Fibroblast of lung (primary cell): ENCODE measurements around the gene LMO7. TPM values are rescaled to one million over a fixed set of nuclear protein-coding genes. Genes with fewer than 3 reads are reported as not detected.
A peak's percentile ranks its signal among the peaks of the same experiment; 100 is the strongest.

Experiments
- DNase-seq, 2 donors: peaks; one replicate each; pipeline versions ENCODE4 v3.0.0 to v3.0.0-alpha.2; 2010; ENCODE audit warnings: low read depth in 2 of 2
- H2AFZ ChIP-seq: 2 replicates; pipeline ENCODE4 v1.5.1; 2012; ENCODE audit warnings: low read length, control low read depth, inconsistent platforms
- H3K27ac ChIP-seq: 2 replicates; pipeline ENCODE4 v1.5.1; 2011; ENCODE audit warnings: low read length, control low read depth; ENCODE audit not compliant: insufficient read depth
- H3K27me3 ChIP-seq: 2 replicates; pipeline ENCODE4 v1.5.1; 2011; ENCODE audit warnings: mild to moderate bottlenecking, low read length; ENCODE audit not compliant: control insufficient read depth, insufficient read depth
- H3K36me3 ChIP-seq: 2 replicates; pipeline ENCODE4 v1.5.1; 2011; ENCODE audit warnings: low read length; ENCODE audit not compliant: control insufficient read depth, insufficient read depth
- H3K4me1 ChIP-seq: 2 replicates; pipeline ENCODE4 v1.5.1; 2011; ENCODE audit warnings: low read length; ENCODE audit not compliant: control insufficient read depth, insufficient read depth; ENCODE audit errors: extremely low read depth
- H3K4me2 ChIP-seq: 2 replicates; pipeline ENCODE4 v1.5.1; 2011; ENCODE audit warnings: low read length, control low read depth; ENCODE audit not compliant: insufficient read depth; ENCODE audit errors: extremely low read depth
- H3K4me3 ChIP-seq, 4 experiments: fragments of 200-600 bp in 1 of 4; sonication (generic) in 1 of 4; replicated peaks in 1 of 4; 2 replicates each; pipeline ENCODE4 v1.5.1; 2011 to 2016; ENCODE audit warnings: low read length in 4 of 4, low read depth in 3 of 4, mild to moderate bottlenecking in 3 of 4, control low read depth in 2 of 4, inconsistent platforms in 1 of 4, mixed read lengths in 1 of 4; ENCODE audit not compliant: insufficient read depth in 1 of 4; ENCODE audit errors: control extremely low read depth in 1 of 4
- H3K79me2 ChIP-seq: 2 replicates; pipeline ENCODE4 v1.5.1; 2012; ENCODE audit warnings: mild to moderate bottlenecking, low read length, inconsistent platforms; ENCODE audit not compliant: control insufficient read depth, insufficient read depth
- H3K9ac ChIP-seq: 2 replicates; pipeline ENCODE4 v1.5.1; 2011; ENCODE audit warnings: mild to moderate bottlenecking, low read length, control low read depth; ENCODE audit not compliant: insufficient read depth
- H3K9me3 ChIP-seq: 2 replicates; pipeline ENCODE4 v1.5.1; 2012; ENCODE audit warnings: low read depth, low read length; ENCODE audit not compliant: control insufficient read depth, insufficient read depth
- H4K20me1 ChIP-seq: 2 replicates; pipeline ENCODE4 v1.5.1; 2011; ENCODE audit warnings: low read length; ENCODE audit not compliant: control insufficient read depth, insufficient read depth; ENCODE audit errors: extremely low read depth
- EZH2 ChIP-seq: IDR thresholded peaks from 2 replicates; pipeline ENCODE4 v1.5.1; 2012; ENCODE audit warnings: low read length, control low read depth, mild to moderate bottlenecking; ENCODE audit errors: missing control alignments
- polyA plus RNA-seq, 2 donors: library from polyadenylated mRNA; depleted of rRNA in 1 of 2; stranded (reverse) in 1 of 2; unstranded in 1 of 2; fragments of >200 nt; gene quantifications; 2 replicates each; pipeline ENCODE4 v1.2.1, GENCODE V29; 2011 to 2012; ENCODE audit warnings: missing spikeins in 1 of 2
- total RNA-seq: library from RNA; depleted of rRNA; stranded (reverse); fragments of >200 nt; gene quantifications from 2 replicates; pipeline ENCODE4 v1.2.1, GENCODE V29; 2014
- TF ChIP-seq, protein P1 (sequence below), 2 donors: IDR thresholded peaks in 1 of 2; conservative IDR thresholded peaks in 1 of 2; 1 replicate in 1 of 2; 2 replicates in 1 of 2; pipeline ENCODE4 v1.5.1; 2011 to 2012; ENCODE audit warnings: low read length in 2 of 2, control low read depth in 1 of 2, inconsistent platforms in 1 of 2, low read depth in 1 of 2, mild to moderate bottlenecking in 1 of 2

LMO7 gene
- total and polyA plus RNA-seq, 2 donors (not counting 1 experiment from before 2014, with no cell fraction given): 71.9 to 226 TPM

DNA sequence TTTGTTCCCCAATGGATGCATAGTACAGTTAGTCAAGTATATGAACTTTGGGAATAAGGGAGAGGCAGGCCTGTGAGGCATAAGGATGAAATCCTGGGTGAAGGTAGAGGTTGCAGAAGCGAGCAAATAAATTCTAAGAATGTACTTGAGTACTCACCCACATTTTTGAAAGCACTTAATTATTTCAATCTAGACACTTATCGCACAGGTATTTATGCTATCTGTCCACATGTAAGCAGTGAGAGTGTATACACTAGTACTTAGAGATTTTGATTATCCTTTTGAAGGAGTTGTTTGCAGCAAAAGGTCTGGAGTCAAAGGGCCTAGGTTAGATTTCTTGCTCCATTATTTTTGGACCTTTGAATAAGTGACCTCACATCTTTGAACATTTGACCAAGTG lies 77.7 kb downstream of the LMO7 start:
- Histone ChIP-seq H3K9me3 (no peaks in the 10 kb centered on the region), H3K79me2 (peaks cover 55% of the 10 kb centered on the region), H3K4me3 (no peak overlapping the region), H2AFZ (no peak overlapping the region), H3K4me2 (no peak overlapping the region), H3K27ac (no peak overlapping the region), H3K36me3 (peaks cover 2% of the 10 kb centered on the region), H3K4me1 (peaks cover 8% of the 10 kb centered on the region), H3K27me3 (no peaks in the 10 kb centered on the region), H3K9ac (no peak overlapping the region), H4K20me1 (no peaks in the 10 kb centered on the region)
- TF ChIP-seq EZH2: no peak
- TF ChIP-seq, protein P1, sequence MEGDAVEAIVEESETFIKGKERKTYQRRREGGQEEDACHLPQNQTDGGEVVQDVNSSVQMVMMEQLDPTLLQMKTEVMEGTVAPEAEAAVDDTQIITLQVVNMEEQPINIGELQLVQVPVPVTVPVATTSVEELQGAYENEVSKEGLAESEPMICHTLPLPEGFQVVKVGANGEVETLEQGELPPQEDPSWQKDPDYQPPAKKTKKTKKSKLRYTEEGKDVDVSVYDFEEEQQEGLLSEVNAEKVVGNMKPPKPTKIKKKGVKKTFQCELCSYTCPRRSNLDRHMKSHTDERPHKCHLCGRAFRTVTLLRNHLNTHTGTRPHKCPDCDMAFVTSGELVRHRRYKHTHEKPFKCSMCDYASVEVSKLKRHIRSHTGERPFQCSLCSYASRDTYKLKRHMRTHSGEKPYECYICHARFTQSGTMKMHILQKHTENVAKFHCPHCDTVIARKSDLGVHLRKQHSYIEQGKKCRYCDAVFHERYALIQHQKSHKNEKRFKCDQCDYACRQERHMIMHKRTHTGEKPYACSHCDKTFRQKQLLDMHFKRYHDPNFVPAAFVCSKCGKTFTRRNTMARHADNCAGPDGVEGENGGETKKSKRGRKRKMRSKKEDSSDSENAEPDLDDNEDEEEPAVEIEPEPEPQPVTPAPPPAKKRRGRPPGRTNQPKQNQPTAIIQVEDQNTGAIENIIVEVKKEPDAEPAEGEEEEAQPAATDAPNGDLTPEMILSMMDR (conservative IDR thresholded peaks at IDR 0.05 in 1 of 2, IDR thresholded peaks at IDR 0.05 in 1 of 2; ENCODE audit: low read depth in 1 of 2, low read length in 2 of 2): no peak
- DNase-seq: no peak

DNA sequence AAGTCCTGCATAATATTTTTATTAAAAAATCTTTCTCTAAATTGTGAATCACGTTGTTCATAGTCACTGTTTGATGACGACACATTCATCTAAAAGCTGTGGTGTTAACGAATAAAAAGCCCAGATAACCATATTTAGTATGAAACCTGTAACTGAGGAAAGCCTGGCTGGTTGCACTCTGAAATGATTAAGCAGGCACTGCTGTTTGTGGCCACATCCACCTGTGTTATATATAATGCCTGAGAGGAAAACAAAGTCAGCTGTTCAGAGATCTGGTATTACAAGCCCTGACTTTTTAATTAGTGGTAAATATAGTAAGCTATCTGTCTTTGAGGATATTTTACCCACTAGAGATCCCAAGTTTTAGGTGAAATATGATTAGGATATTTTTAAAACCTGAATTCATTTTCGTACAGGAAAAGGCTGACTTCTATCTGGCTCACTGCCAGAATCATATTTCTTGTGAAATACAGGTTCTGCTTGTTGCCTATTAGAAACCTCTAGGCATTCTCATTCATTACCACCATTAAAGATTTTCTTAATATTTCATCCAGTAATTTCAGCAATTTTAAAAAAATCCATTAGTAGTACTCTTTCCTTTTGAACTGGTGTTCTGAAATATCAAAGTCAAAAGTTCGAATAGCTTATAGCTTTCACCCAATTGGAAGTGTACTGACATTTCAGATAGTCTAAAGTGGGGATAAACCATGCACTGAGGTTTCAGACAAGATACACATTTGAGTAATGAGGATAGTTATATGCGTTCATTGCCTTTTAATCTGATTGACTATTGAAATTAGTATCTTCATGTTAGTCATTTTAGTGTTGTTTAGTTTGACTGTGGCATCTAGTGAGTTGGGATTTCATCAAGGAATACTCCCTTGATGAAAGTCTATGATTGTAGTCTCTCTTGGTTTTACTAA lies 79.7 kb downstream of the LMO7 start:
- H3K4me3 ChIP-seq: no peak overlapping the region

DNA sequence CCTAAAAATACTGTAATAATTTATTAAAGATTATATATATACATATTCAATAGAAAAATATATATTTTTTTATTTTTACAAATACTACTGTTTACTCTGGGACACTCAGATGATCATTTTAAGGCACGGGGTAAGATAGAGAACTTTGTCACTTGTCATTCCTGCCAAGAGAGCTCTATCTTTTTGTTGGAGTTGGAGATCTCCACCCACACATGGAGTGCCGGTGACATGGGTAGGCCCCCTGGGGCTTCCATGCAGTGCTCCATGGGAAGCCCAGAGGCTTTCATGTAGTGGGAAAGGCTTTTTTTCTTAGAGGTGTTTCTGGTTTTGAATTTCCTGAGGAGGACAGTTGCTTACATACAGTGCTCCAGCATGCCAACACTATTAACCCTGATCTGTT lies 81.4 kb downstream of the LMO7 start:
- peak overlapping the region; percentile 5 for H3K27ac ChIP-seq

More for the DNA sequence above, 79.7 kb downstream of the LMO7 start:
- peaks cover 6% of the 10 kb centered on the region for H3K36me3 ChIP-seq
- no peak overlapping the region for H2AFZ ChIP-seq
- peaks cover 8% of the 10 kb centered on the region for H3K4me1 ChIP-seq
- peak in 1 of 2 donors; percentile 39 for DNase-seq
- peaks cover 68% of the 10 kb centered on the region for H3K79me2 ChIP-seq
- peak overlapping the region; percentile 44 for H3K4me2 ChIP-seq
- H3K9me3 ChIP-seq: no peaks in the 10 kb centered on the region
- H3K9ac ChIP-seq: peak overlapping the region; percentile 16
- no peaks in the 10 kb centered on the region for H3K27me3 ChIP-seq
- H3K27ac ChIP-seq: peak overlapping the region; percentile 75
- no peaks in the 10 kb centered on the region for H4K20me1 ChIP-seq
- TF ChIP-seq EZH2: no peak
- TF ChIP-seq, protein P1 (conservative IDR thresholded peaks at IDR 0.05 in 1 of 2, IDR thresholded peaks at IDR 0.05 in 1 of 2; ENCODE audit: low read depth in 1 of 2, low read length in 2 of 2): no peak

More for the DNA sequence above, 81.4 kb downstream of the LMO7 start:
- Histone ChIP-seq H3K4me1 (peaks cover 8% of the 10 kb centered on the region), H3K36me3 (peaks cover 6% of the 10 kb centered on the region), H3K9ac (no peak overlapping the region), H3K4me3 (no peak overlapping the region), H2AFZ (no peak overlapping the region), H3K27me3 (no peaks in the 10 kb centered on the region), H3K9me3 (no peaks in the 10 kb centered on the region), H3K79me2 (peaks cover 60% of the 10 kb centered on the region), H4K20me1 (no peaks in the 10 kb centered on the region), H3K4me2 (no peak overlapping the region)
- no peak for DNase-seq
- TF ChIP-seq EZH2: no peak
- TF ChIP-seq, protein P1 (conservative IDR thresholded peaks at IDR 0.05 in 1 of 2, IDR thresholded peaks at IDR 0.05 in 1 of 2; ENCODE audit: low read depth in 1 of 2, low read length in 2 of 2): no peak
